BJ (cell line): ENCODE results near the gene EFCAB9. TPM values are rescaled to one million over a fixed set of nuclear protein-coding genes. Genes with fewer than 3 reads are reported as not detected.

ENCODE experiments used
- CTCF ChIA-PET: fragments of 350-600 bp; formaldehyde crosslinking; extraction: SDS; loops from one replicate; lab custom pipeline; 2021; ENCODE audit warnings: antibody characterized with exemption, inconsistent platforms; lab: Yijun Ruan, JAX
- POLR2A ChIA-PET: fragments of 300-600 bp; sonication (Branson Sonifier 250); formaldehyde crosslinking; extraction: SDS; loops from one replicate; lab custom pipeline; 2021; ENCODE audit warnings: antibody characterized with exemption; lab: Charles Lee
- DNase-seq: peaks from one replicate; pipeline ENCODE4 v3.0.0-alpha.2; 2011; ENCODE audit warnings: low read depth
- H3K27me3 ChIP-seq: 2 replicates; pipeline ENCODE4 v1.6.0; 2011; ENCODE audit warnings: low read length; ENCODE audit not compliant: control insufficient read depth, insufficient read depth
- H3K36me3 ChIP-seq: 2 replicates; pipeline ENCODE4 v1.5.1; 2011; ENCODE audit warnings: low read length; ENCODE audit not compliant: control insufficient read depth, insufficient read depth
- H3K4me3 ChIP-seq: 2 replicates; pipeline ENCODE4 v1.5.1; 2011; ENCODE audit warnings: low read depth, mild to moderate bottlenecking, control low read depth, low read length
- CTCF ChIP-seq: IDR thresholded peaks from 2 replicates; pipeline ENCODE4 v1.5.1; 2011; ENCODE audit warnings: low read depth, mild to moderate bottlenecking, control low read depth, inconsistent platforms, low read length, moderate library complexity; ENCODE audit not compliant: insufficient read depth
- polyA plus RNA-seq: library from polyadenylated mRNA; depleted of rRNA; stranded (reverse); fragments of >200 nt; gene quantifications from 2 replicates; pipeline ENCODE4 v1.2.3, GENCODE V29; 2011; rRNA removed
- small RNA-seq: library from RNA; depleted of rRNA; stranded (forward); fragments of <200 nt; gene quantifications from one replicate; pipeline ENCODE3, GENCODE V24; 2012; ENCODE audit warnings: low replicate concordance, low read depth; ENCODE audit not compliant: insufficient read length

Gene EFCAB9
- polyA plus RNA-seq, 1 experiment, result not detected

- Histone ChIP-seq H3K4me3 (no peak overlapping the region), H3K27me3 (no peaks in the 10 kb centered on the region), H3K36me3 (peaks cover 1% of the 10 kb centered on the region; the same call in 1 of the 2 replicates)
- no peak for TF ChIP-seq CTCF
- ChIA-PET CTCF (interaction anchor here (0.8 to 1.5 kb wide), 3 partner anchors 10 to 41 kb away, joined by 3 to 5 read pairs (median 4); no protein-coding TSS in a partner anchor), POLR2A (no interaction called here)
- DNase-seq, result no peak
Observed at GRCh38 chr5:172252501-172252900, 58.5 kb downstream of the EFCAB9 start.

Small RNAs within 50 kb of the gene (small RNA-seq; reads per million reads assigned to genes)
- not detected for gene RF00191

Other genes starting within 250 kb of the EFCAB9 start
- gene FBXW11, start 187.5 kb upstream of the EFCAB9 start, polyA plus RNA-seq, result 55.5 and 70.1 TPM in 2 replicates
- 12.1 and 14.3 TPM in 2 replicates for gene STK10, start 5.9 kb upstream of the EFCAB9 start, polyA plus RNA-seq
- gene UBTD2, start 89.6 kb downstream of the EFCAB9 start, polyA plus RNA-seq, result 9.4 and 18.8 TPM in 2 replicates